ENCODE data around the gene ATG16L2. TPM values are rescaled to one million over a fixed set of nuclear protein-coding genes. Genes with fewer than 3 reads are reported as not detected.

Gene ATG16L2
- polyA plus RNA-seq, 2 of the 4 experiments (the other 2 are of a cell fraction), result 6.1 to 6.3 TPM

DNA sequence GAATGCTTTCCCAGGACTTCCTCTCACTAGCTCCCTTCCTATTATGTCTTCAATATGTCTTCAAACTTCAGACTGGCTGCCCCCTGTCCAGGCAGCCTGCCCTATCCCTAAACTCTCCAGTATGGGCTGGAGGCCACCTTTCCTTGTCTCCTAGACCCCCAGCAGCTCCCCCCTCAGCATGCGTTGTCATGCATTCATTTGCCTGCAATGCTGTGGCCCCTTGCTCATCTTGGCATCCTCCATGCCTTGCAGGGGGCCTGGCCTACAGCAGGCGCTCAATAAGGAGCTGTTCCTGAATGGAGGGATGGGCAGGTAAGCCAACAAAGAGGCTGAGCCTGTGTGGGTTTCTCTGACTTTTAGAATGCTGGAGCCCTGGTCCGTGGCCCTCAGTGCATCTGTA is 45.6 kb upstream of the ATG16L2 start:
- FAIRE-seq (no peak), ATAC-seq (no peak), DNase-seq (ENCODE audit: low read depth in 1 of 2, low spot score in 1 of 2) (no peak)
- Histone ChIP-seq H3K27ac (no peak overlapping the region), H3K4me2 (no peak overlapping the region), H3K4me1 (peaks cover 7% of the 10 kb centered on the region; the same call in 2 of the 3 replicates), H3K9me3 (no peaks in the 10 kb centered on the region), H3K4me3 (no peak overlapping the region)
- TF ChIP-seq POLR2A (IDR thresholded peaks at IDR 0.05; ENCODE audit: low read length), result no peak
- no peak for TF ChIP-seq RAD21 (conservative IDR thresholded peaks at IDR 0.05 in 1 of 2, IDR thresholded peaks at IDR 0.05 in 1 of 2)
- TF ChIP-seq MAX (IDR thresholded peaks at IDR 0.05), result no peak
- TF ChIP-seq GATA3 (IDR thresholded peaks at IDR 0.05; ENCODE audit: borderline replicate concordance), result no peak
- no peak for TF ChIP-seq E2F6 (IDR thresholded peaks at IDR 0.05; ENCODE audit: borderline replicate concordance, low read depth)
- TF ChIP-seq, protein P1, sequence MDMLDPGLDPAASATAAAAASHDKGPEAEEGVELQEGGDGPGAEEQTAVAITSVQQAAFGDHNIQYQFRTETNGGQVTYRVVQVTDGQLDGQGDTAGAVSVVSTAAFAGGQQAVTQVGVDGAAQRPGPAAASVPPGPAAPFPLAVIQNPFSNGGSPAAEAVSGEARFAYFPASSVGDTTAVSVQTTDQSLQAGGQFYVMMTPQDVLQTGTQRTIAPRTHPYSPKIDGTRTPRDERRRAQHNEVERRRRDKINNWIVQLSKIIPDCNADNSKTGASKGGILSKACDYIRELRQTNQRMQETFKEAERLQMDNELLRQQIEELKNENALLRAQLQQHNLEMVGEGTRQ (IDR thresholded peaks at IDR 0.05), result no peak
- TF ChIP-seq, protein P2, sequence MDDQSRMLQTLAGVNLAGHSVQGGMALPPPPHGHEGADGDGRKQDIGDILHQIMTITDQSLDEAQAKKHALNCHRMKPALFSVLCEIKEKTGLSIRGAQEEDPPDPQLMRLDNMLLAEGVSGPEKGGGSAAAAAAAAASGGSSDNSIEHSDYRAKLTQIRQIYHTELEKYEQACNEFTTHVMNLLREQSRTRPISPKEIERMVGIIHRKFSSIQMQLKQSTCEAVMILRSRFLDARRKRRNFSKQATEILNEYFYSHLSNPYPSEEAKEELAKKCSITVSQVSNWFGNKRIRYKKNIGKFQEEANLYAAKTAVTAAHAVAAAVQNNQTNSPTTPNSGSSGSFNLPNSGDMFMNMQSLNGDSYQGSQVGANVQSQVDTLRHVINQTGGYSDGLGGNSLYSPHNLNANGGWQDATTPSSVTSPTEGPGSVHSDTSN (IDR thresholded peaks at IDR 0.05), result no peak
- TF ChIP-seq CEBPB (IDR thresholded peaks at IDR 0.05), result no peak
- TF ChIP-seq MAFK (IDR thresholded peaks at IDR 0.05; ENCODE audit: partially characterized antibody), result no peak
- TF ChIP-seq ZFP36 (IDR thresholded peaks at IDR 0.05; ENCODE audit: borderline replicate concordance, partially characterized antibody), result no peak
- no peak for TF ChIP-seq JUNB (IDR thresholded peaks at IDR 0.05)
- TF ChIP-seq ESRRA (IDR thresholded peaks at IDR 0.05; ENCODE audit: borderline replicate concordance, low read length), result no peak
- no peak for TF ChIP-seq HOXB13 (CRISPR knock-in tag; IDR thresholded peaks at IDR 0.05; ENCODE audit: low read depth)
- TF ChIP-seq, protein P3, sequence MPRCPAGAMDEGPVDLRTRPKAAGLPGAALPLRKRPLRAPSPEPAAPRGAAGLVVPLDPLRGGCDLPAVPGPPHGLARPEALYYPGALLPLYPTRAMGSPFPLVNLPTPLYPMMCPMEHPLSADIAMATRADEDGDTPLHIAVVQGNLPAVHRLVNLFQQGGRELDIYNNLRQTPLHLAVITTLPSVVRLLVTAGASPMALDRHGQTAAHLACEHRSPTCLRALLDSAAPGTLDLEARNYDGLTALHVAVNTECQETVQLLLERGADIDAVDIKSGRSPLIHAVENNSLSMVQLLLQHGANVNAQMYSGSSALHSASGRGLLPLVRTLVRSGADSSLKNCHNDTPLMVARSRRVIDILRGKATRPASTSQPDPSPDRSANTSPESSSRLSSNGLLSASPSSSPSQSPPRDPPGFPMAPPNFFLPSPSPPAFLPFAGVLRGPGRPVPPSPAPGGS (IDR thresholded peaks at IDR 0.05), result no peak
- no peak for TF ChIP-seq HEYL (CRISPR knock-in tag; IDR thresholded peaks at IDR 0.05)
- no peak for TF ChIP-seq TFCP2L1 (CRISPR knock-in tag; IDR thresholded peaks at IDR 0.05)
- no peak for TF ChIP-seq CHD4 (IDR thresholded peaks at IDR 0.05; ENCODE audit: borderline replicate concordance)
- TF ChIP-seq ZC3H11A (IDR thresholded peaks at IDR 0.05), result no peak
- TF ChIP-seq KDM1A (IDR thresholded peaks at IDR 0.05; ENCODE audit: low read depth), result no peak
- TF ChIP-seq EHMT2 (IDR thresholded peaks at IDR 0.05; ENCODE audit: low read depth), result no peak
- POLR2A ChIA-PET, result no interaction called here
- WGBS (ENCODE audit: missing lambda C conversion rate), result 82% methylated on average over 3 of the region's 3 CpGs
- CTCF ChIA-PET, result interaction anchor here (0.7 to 3.3 kb wide), 3 partner anchors 26 to 521 kb away, joined by 3 to 20 read pairs (median 4); partner anchors contain the start of gene STARD10

DNA sequence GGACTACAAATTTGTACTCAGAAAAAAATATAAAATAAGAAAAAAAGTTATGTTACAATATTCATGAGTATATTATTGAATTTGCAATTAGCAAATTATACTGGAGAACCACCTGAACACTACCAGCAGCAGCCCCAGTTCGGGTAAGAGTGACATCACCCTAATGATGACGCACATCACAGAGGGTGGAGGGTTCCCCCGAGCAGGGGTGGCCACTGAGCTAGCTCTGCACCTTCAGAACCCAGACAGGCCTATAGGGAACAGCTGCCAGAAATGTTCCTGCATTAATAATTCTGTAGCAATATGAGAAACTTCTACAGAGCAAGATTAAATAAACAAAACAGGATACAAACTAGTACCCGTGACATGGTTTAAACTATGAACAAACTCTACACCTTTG is 44.5 kb upstream of the ATG16L2 start:
- no peak for ATAC-seq
- WGBS (ENCODE audit: missing lambda C conversion rate), result 71% methylated on average over 4 of the region's 4 CpGs
- no peak for TF ChIP-seq HMGXB4 (CRISPR knock-in tag; IDR thresholded peaks at IDR 0.05; ENCODE audit: borderline replicate concordance)
- TF ChIP-seq TFCP2L1 (CRISPR knock-in tag; IDR thresholded peaks at IDR 0.05), result no peak
- no peak for TF ChIP-seq POLR2A (IDR thresholded peaks at IDR 0.05; ENCODE audit: low read length)
- no peak for TF ChIP-seq HOXB13 (CRISPR knock-in tag; IDR thresholded peaks at IDR 0.05; ENCODE audit: low read depth)
- TF ChIP-seq, protein P1 (IDR thresholded peaks at IDR 0.05), result no peak
- no peak for TF ChIP-seq SMC3 (IDR thresholded peaks at IDR 0.05)
- TF ChIP-seq ZSCAN20 (CRISPR knock-in tag; IDR thresholded peaks at IDR 0.05), result no peak
- TF ChIP-seq EHMT2 (IDR thresholded peaks at IDR 0.05; ENCODE audit: low read depth), result no peak
- TF ChIP-seq CEBPB (IDR thresholded peaks at IDR 0.05), result no peak
- no peak for TF ChIP-seq SREBF2 (IDR thresholded peaks at IDR 0.05)
- no peak for TF ChIP-seq EHF (CRISPR knock-in tag; IDR thresholded peaks at IDR 0.05)
- no peak for TF ChIP-seq CBX2 (IDR thresholded peaks at IDR 0.05; ENCODE audit: borderline replicate concordance, low read depth)
- TF ChIP-seq RNF2 (IDR thresholded peaks at IDR 0.05; ENCODE audit: borderline replicate concordance, low read depth), result no peak
- no peak for TF ChIP-seq MAX (IDR thresholded peaks at IDR 0.05)
- TF ChIP-seq KDM1A (IDR thresholded peaks at IDR 0.05; ENCODE audit: low read depth), result no peak
- no peak for TF ChIP-seq MYC (IDR thresholded peaks at IDR 0.05; ENCODE audit: borderline replicate concordance, low read length)
- no peak for TF ChIP-seq GATA3 (IDR thresholded peaks at IDR 0.05; ENCODE audit: borderline replicate concordance)
- no peak for TF ChIP-seq NR3C1 (IDR thresholded peaks at IDR 0.05)
- TF ChIP-seq, protein P3 (IDR thresholded peaks at IDR 0.05), result no peak
- Histone ChIP-seq H3K27ac (no peak overlapping the region), H3K4me2 (no peak overlapping the region), H3K4me3 (no peak overlapping the region), H3K4me1 (peaks cover 7% of the 10 kb centered on the region; the same call in 2 of the 3 replicates), H3K9me3 (no peaks in the 10 kb centered on the region)
- no peak for DNase-seq (ENCODE audit: low read depth in 1 of 2, low spot score in 1 of 2)
- no peak for FAIRE-seq
- ChIA-PET POLR2A (no interaction called here), CTCF (interaction anchor here (1.0 to 1.2 kb wide), 2 partner anchors 23 to 44 kb away, joined by 3 to 4 read pairs; partner anchors contain the start of gene ATG16L2)

Data from A549 (cell line).